IPS-20b (cell line): ENCODE results near the gene CWC22.

Experiments used
- H3K27ac ChIP-seq: one replicate; pipeline ENCODE4 v1.5.1; 2013; ENCODE audit warnings: low read length
- H3K27me3 ChIP-seq: 2 replicates; pipeline ENCODE4 v1.6.1; 2013; ENCODE audit warnings: mild to moderate bottlenecking, low read length, inconsistent platforms; ENCODE audit not compliant: insufficient read depth
- H3K36me3 ChIP-seq: 2 replicates; pipeline ENCODE4 v1.6.1; 2013; ENCODE audit warnings: low read depth, mild to moderate bottlenecking, inconsistent platforms, low read length, moderate library complexity; ENCODE audit not compliant: insufficient read depth
- H3K4me1 ChIP-seq: 2 replicates; pipeline ENCODE4 v1.6.1; 2013; ENCODE audit warnings: mild to moderate bottlenecking, control low read depth, inconsistent platforms, low read length, moderate library complexity; ENCODE audit not compliant: insufficient read depth
- H3K4me3 ChIP-seq: 2 replicates; pipeline ENCODE4 v1.5.1; 2013; ENCODE audit warnings: mild to moderate bottlenecking, low read length, inconsistent platforms
- H3K9ac ChIP-seq: 2 replicates; pipeline ENCODE4 v1.6.1; 2013; ENCODE audit warnings: low read depth, mild to moderate bottlenecking, inconsistent platforms, low read length, moderate library complexity
- H3K9me3 ChIP-seq: 2 replicates; pipeline ENCODE4 v1.6.1; 2013; ENCODE audit warnings: mild to moderate bottlenecking, low read depth, low read length, inconsistent platforms; ENCODE audit not compliant: insufficient read depth

The CWC22 gene

GRCh38 chr2:179915395-179915992, 91.6 kb downstream of the CWC22 start:
- H3K27ac ChIP-seq: no peak overlapping the region
- no peaks in the 10 kb centered on the region for H3K36me3 ChIP-seq
- H3K4me3 ChIP-seq: no peak overlapping the region
- H3K4me1 ChIP-seq: peaks cover 7% of the 10 kb centered on the region; the same call in 1 of the 2 replicates
- H3K27me3 ChIP-seq: no peaks in the 10 kb centered on the region
- H3K9ac ChIP-seq: no peak overlapping the region
- no peaks in the 10 kb centered on the region for H3K9me3 ChIP-seq

- Histone ChIP-seq H3K36me3 (no peaks in the 10 kb centered on the region), H3K4me3 (no peak overlapping the region), H3K27ac (no peak overlapping the region), H3K4me1 (peaks cover 12% of the 10 kb centered on the region; the same call in 1 of the 2 replicates), H3K27me3 (no peaks in the 10 kb centered on the region), H3K9me3 (no peaks in the 10 kb centered on the region), H3K9ac (no peak overlapping the region)
Observed at GRCh38 chr2:179913809-179914208, 93.3 kb downstream of the CWC22 start.

- H3K9ac ChIP-seq: no peak overlapping the region
- H3K27me3 ChIP-seq: no peaks in the 10 kb centered on the region
- H3K9me3 ChIP-seq: no peaks in the 10 kb centered on the region
- no peak overlapping the region for H3K4me3 ChIP-seq
- H3K36me3 ChIP-seq: no peaks in the 10 kb centered on the region
- no peak overlapping the region for H3K27ac ChIP-seq
- H3K4me1 ChIP-seq: peaks cover 12% of the 10 kb centered on the region; the same call in 1 of the 2 replicates
Observed at GRCh38 chr2:179911569-179911968, 95.5 kb downstream of the CWC22 start.

GRCh38 chr2:179910735-179911113, 96.4 kb downstream of the CWC22 start:
- peaks cover 12% of the 10 kb centered on the region; the same call in 1 of the 2 replicates for H3K4me1 ChIP-seq
- no peak overlapping the region for H3K9ac ChIP-seq
- no peak overlapping the region for H3K27ac ChIP-seq
- no peaks in the 10 kb centered on the region for H3K27me3 ChIP-seq
- H3K9me3 ChIP-seq: no peaks in the 10 kb centered on the region
- no peak overlapping the region for H3K4me3 ChIP-seq
- no peaks in the 10 kb centered on the region for H3K36me3 ChIP-seq

- Histone ChIP-seq H3K36me3 (no peaks in the 10 kb centered on the region), H3K9me3 (no peaks in the 10 kb centered on the region), H3K4me3 (no peak overlapping the region)
Observed at GRCh38 chr2:179909845-179910734, 97.0 kb downstream of the CWC22 start.

GRCh38 chr2:179900655-179901054, 106.4 kb downstream of the CWC22 start:
- H3K4me3 ChIP-seq: no peak overlapping the region
- H3K36me3 ChIP-seq: no peaks in the 10 kb centered on the region
- no peaks in the 10 kb centered on the region for H3K27me3 ChIP-seq
- H3K27ac ChIP-seq: no peak overlapping the region
- peaks cover 11% of the 10 kb centered on the region; the same call in 1 of the 2 replicates for H3K9me3 ChIP-seq
- no peaks in the 10 kb centered on the region for H3K4me1 ChIP-seq
- no peak overlapping the region for H3K9ac ChIP-seq

More at GRCh38 chr2:179909845-179910734, 97.0 kb downstream of the CWC22 start:
- peaks cover 12% of the 10 kb centered on the region; the same call in 1 of the 2 replicates for H3K4me1 ChIP-seq
- H3K27me3 ChIP-seq: no peaks in the 10 kb centered on the region
- no peak overlapping the region for H3K9ac ChIP-seq
- no peak overlapping the region for H3K27ac ChIP-seq

- Histone ChIP-seq H3K27me3 (no peaks in the 10 kb centered on the region), H3K4me1 (no peaks in the 10 kb centered on the region), H3K4me3 (no peak overlapping the region), H3K9ac (no peak overlapping the region), H3K9me3 (peaks cover 11% of the 10 kb centered on the region; the same call in 1 of the 2 replicates), H3K27ac (no peak overlapping the region), H3K36me3 (no peaks in the 10 kb centered on the region)
Observed at GRCh38 chr2:179899666-179900065, 107.4 kb downstream of the CWC22 start.

GRCh38 chr2:179898873-179899272, 108.2 kb downstream of the CWC22 start:
- no peak overlapping the region for H3K9ac ChIP-seq
- H3K4me1 ChIP-seq: no peaks in the 10 kb centered on the region
- H3K36me3 ChIP-seq: no peaks in the 10 kb centered on the region
- no peak overlapping the region for H3K4me3 ChIP-seq
- no peaks in the 10 kb centered on the region for H3K27me3 ChIP-seq
- H3K27ac ChIP-seq: no peak overlapping the region
- peaks cover 11% of the 10 kb centered on the region; the same call in 1 of the 2 replicates for H3K9me3 ChIP-seq
